SU-DHL-6 (cell line): ENCODE measurements around the gene VAT1.
A peak's percentile ranks its signal among the peaks of the same experiment; 100 is the strongest.
"Not testable (repeated sequence)": the region's sequence is repeated elsewhere in the genome, so short reads cannot be mapped to it uniquely, and the experiment has no call there.

Source experiments
- H2AFZ ChIP-seq: fragments of 200-600 bp; sonication (generic); 2 replicates; pipeline ENCODE4 v1.6.1; 2014; ENCODE audit warnings: low read depth, mild to moderate bottlenecking, moderate library complexity, mixed read lengths, antibody characterized with exemption, low read length; ENCODE audit not compliant: severe bottlenecking
- H3F3A ChIP-seq: fragments of 200-600 bp; shearing (Covaris generic); 2 replicates; pipeline ENCODE4 v1.6.0; 2016; ENCODE audit warnings: antibody characterized with exemption, mild to moderate bottlenecking; ENCODE audit not compliant: insufficient read depth
- H3K27ac ChIP-seq: fragments of 200-600 bp; sonication (generic); 2 replicates; pipeline ENCODE4 v1.5.1; 2016; ENCODE audit warnings: low read depth, mild to moderate bottlenecking, low read length, moderate library complexity, mixed read lengths
- H3K27me3 ChIP-seq: fragments of 200-600 bp; sonication (generic), shearing (Covaris generic); 2 replicates; pipeline ENCODE4 v1.6.0; 2014; ENCODE audit warnings: mild to moderate bottlenecking, low read length
- H3K36me3 ChIP-seq: fragments of 200-600 bp; sonication (generic); 2 replicates; pipeline ENCODE4 v1.6.1; 2014; ENCODE audit warnings: mild to moderate bottlenecking, low read length, mixed read lengths
- H3K4me2 ChIP-seq: fragments of 300-600, 200-600 bp; shearing (Covaris generic), sonication (generic); 2 replicates; pipeline ENCODE4 v1.6.0; 2014; ENCODE audit warnings: low read length, low read depth, mild to moderate bottlenecking; ENCODE audit not compliant: poor library complexity, severe bottlenecking
- H3K4me3 ChIP-seq: fragments of 200-600 bp; sonication (generic); 2 replicates; pipeline ENCODE4 v1.5.1; 2014; ENCODE audit warnings: antibody characterized with exemption, low read length, mild to moderate bottlenecking, mixed read lengths; ENCODE audit not compliant: insufficient read depth, poor library complexity, severe bottlenecking
- H3K79me2 ChIP-seq: fragments of 200-600 bp; sonication (generic); 2 replicates; pipeline ENCODE4 v1.6.1; 2014; ENCODE audit warnings: mild to moderate bottlenecking, low read length, moderate library complexity; ENCODE audit not compliant: insufficient read depth
- H3K9ac ChIP-seq: fragments of 200-600 bp; sonication (generic); 2 replicates; pipeline ENCODE4 v1.7.0; 2014; ENCODE audit warnings: mild to moderate bottlenecking, low read length
- H3K9me2 ChIP-seq: fragments of 200-600 bp; sonication (generic); replicated peaks from 2 replicates; pipeline ENCODE4 v1.6.1; 2014; ENCODE audit warnings: low read length; ENCODE audit not compliant: insufficient read depth
- H3K9me3 ChIP-seq: fragments of 200-600 bp; sonication (generic); 2 replicates; pipeline ENCODE4 v1.6.1; 2014; ENCODE audit warnings: low read length, mixed read lengths; ENCODE audit not compliant: insufficient read depth
- H4K20me1 ChIP-seq: fragments of 200-600 bp; sonication (generic); 2 replicates; pipeline ENCODE4 v1.6.1; 2014; ENCODE audit warnings: low read depth, mild to moderate bottlenecking, antibody characterized with exemption, low read length, moderate library complexity, mixed read lengths
- CTCF ChIP-seq: fragments of 200-600 bp; sonication (generic); IDR thresholded peaks from one replicate; pipeline ENCODE4 v1.5.1; 2017; ENCODE audit warnings: antibody characterized with exemption, mild to moderate bottlenecking, low read length, moderate library complexity; ENCODE audit not compliant: insufficient read depth, poor library complexity, severe bottlenecking
- EZH2phosphoT487 ChIP-seq: fragments of 200-600 bp; sonication (generic), shearing (Covaris generic); conservative IDR thresholded peaks from 2 replicates; pipeline ENCODE4 v1.6.1; 2018; ENCODE audit warnings: mild to moderate bottlenecking, antibody characterized with exemption, low read length, moderate library complexity, mixed read lengths

Gene VAT1

GRCh38 chr17:42997984-42998938, 23.9 kb downstream of the VAT1 start, which contains the start of gene RPL27:
TSS of gene RPL27 (plus strand) at chr17:42998419. CDS start at chr17:42998751, 332 bp downstream.
- peaks cover 20% of the 10 kb centered on the region for H3K79me2 ChIP-seq
- TF ChIP-seq EZH2phosphoT487 (no peak), CTCF (peak; percentile 86)
- no peaks in the 10 kb centered on the region for H3K9me2 ChIP-seq
- peak within 1 kb of the TSS; percentile 80 for H2AFZ ChIP-seq
- peaks cover 19% of the 10 kb centered on the region for H3K36me3 ChIP-seq
- H3K27ac ChIP-seq: peak within 1 kb of the TSS; percentile 79
- no peaks in the 10 kb centered on the region for H3K9me3 ChIP-seq
- H4K20me1 ChIP-seq: peaks cover 5% of the 10 kb centered on the region; the same call in 1 of the 2 replicates
- peak within 1 kb of the TSS; percentile 82 for H3K4me2 ChIP-seq
- peaks cover 34% of the 10 kb centered on the region for H3F3A ChIP-seq
- H3K27me3 ChIP-seq: no peaks in the 10 kb centered on the region
- H3K9ac ChIP-seq: peak within 1 kb of the TSS; percentile 97
- peak within 1 kb of the TSS; percentile 95 for H3K4me3 ChIP-seq

- Histone ChIP-seq H3K27ac (peak overlapping the region; percentile 44), H3K36me3 (peaks cover 14% of the 10 kb centered on the region)
These were observed 24.7 kb downstream of the VAT1 start for GRCh38 chr17:42997390-42997983.

GRCh38 chr17:42993913-42994312, 28.3 kb downstream of the VAT1 start:
- H3K79me2 ChIP-seq, H4K20me1 ChIP-seq, H2AFZ ChIP-seq, H3K27me3 ChIP-seq, H3K4me3 ChIP-seq, H3K36me3 ChIP-seq, H3K9me3 ChIP-seq, H3K4me2 ChIP-seq, H3K27ac ChIP-seq, H3K9ac ChIP-seq, H3K9me2 ChIP-seq: not testable (repeated sequence)
- peaks cover 11% of the 10 kb centered on the region; the same call in 1 of the 2 replicates for H3F3A ChIP-seq

More at GRCh38 chr17:42997390-42997983, 24.7 kb downstream of the VAT1 start:
- no peaks in the 10 kb centered on the region for H3K27me3 ChIP-seq
- no peaks in the 10 kb centered on the region for H3K9me2 ChIP-seq
- H3F3A ChIP-seq: peaks cover 27% of the 10 kb centered on the region
- H2AFZ ChIP-seq: peak overlapping the region; percentile 80
- H3K9me3 ChIP-seq: no peaks in the 10 kb centered on the region
- H4K20me1 ChIP-seq: peaks cover 5% of the 10 kb centered on the region; the same call in 1 of the 2 replicates
- H3K79me2 ChIP-seq: peaks cover 20% of the 10 kb centered on the region
- H3K4me2 ChIP-seq: peak overlapping the region; percentile 82
- H3K4me3 ChIP-seq: peak overlapping the region; percentile 48
- no peak for TF ChIP-seq EZH2phosphoT487
- TF ChIP-seq CTCF: no peak
- H3K9ac ChIP-seq: peak overlapping the region; percentile 52
